ENCODE measurements around the gene MARK1. TPM values are rescaled to one million over a fixed set of nuclear protein-coding genes. Genes with fewer than 3 reads are reported as not detected.

The MARK1 gene
- total and polyA plus RNA-seq, 9 of the 15 experiments (the other 6 are each of a cell fraction or from before 2014, with no cell fraction given) = not detected

DNA sequence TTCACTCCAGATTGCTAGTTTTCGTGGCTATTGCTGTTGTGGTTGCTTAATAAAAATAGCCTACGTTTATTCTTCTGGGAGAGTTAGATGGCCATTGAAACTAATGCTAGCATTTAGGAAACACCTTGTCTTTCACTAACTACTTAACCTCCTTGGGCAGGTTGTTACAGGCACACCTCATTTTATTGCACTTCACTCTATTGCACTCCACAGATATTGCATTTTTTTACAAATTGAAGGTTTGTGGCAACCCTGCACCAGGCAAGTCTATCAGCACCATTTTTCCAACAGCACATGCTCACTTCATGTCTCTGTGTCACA is 11.3 kb upstream of the MARK1 start:
- Histone ChIP-seq H3K79me2 (ENCODE audit: control insufficient read depth, insufficient read depth, low read length) (no peaks in the 10 kb centered on the region), H3K4me2 (ENCODE audit: insufficient read depth, low read length) (no peak overlapping the region), H3K9ac (ENCODE audit: insufficient read depth in 1 of 2, low read depth in 2 of 2, low read length in 2 of 2) (no peak overlapping the region), H3K9me3 (replicated peaks; ENCODE audit: control insufficient read depth, insufficient read depth, low read depth, low read length) (no peaks in the 10 kb centered on the region), H3K27ac (ENCODE audit: extremely low read depth, low read depth, low read length) (no peak overlapping the region), H3K9me1 (ENCODE audit: control insufficient read depth, insufficient read depth, low read length) (no peaks in the 10 kb centered on the region), H3K27me3 (ENCODE audit: control insufficient read depth in 2 of 2, insufficient read depth in 2 of 2, low read length in 2 of 2) (peaks cover 0 to 4% of the 10 kb centered on the region in 2 experiments; a peak in 1 of 5 replicates), H3K4me1 (replicated peaks in 1 of 2; ENCODE audit: control insufficient read depth in 2 of 2, insufficient read depth in 2 of 2, low read length in 2 of 2) (no peaks in the 10 kb centered on the region), H4K20me1 (replicated peaks; ENCODE audit: control insufficient read depth, insufficient read depth, low read length) (no peaks in the 10 kb centered on the region), H3K36me3 (ENCODE audit: control insufficient read depth, insufficient read depth, low read length) (no peaks in the 10 kb centered on the region), H2AFZ (ENCODE audit: low read depth, low read length) (no peak overlapping the region), H3K4me3 (no peak overlapping the region)
- in situ Hi-C loops (cut with MboI) = no loop called here
- DNase-seq (ENCODE audit: extremely low read depth in 1 of 4, low spot score in 3 of 4) (no peak), ATAC-seq (no peak), FAIRE-seq (no peak)
- CTCF ChIA-PET (ENCODE audit: low intra/inter-chr PET ratio) = no interaction called here
- POLR2A ChIA-PET = no interaction called here
- WGBS (ENCODE audit: insufficient coverage, low coverage, missing lambda C conversion rate) = 0% methylated on average over 2 of the region's 2 CpGs
- intact Hi-C loops (cut with micrococcal nuclease) = no loop called here
- no TSS peak for BruUV-seq (replicated peaks)
- TF ChIP-seq HOXB6 (CRISPR knock-in tag; IDR thresholded peaks at IDR 0.05; ENCODE audit: borderline replicate concordance) = no peak
- no peak for TF ChIP-seq ZNF41 (CRISPR knock-in tag; conservative IDR thresholded peaks at IDR 0.05)
- TF ChIP-seq ZNF175 (CRISPR knock-in tag; IDR thresholded peaks at IDR 0.05; ENCODE audit: low read depth) = no peak
- no peak for TF ChIP-seq ZNF717 (CRISPR knock-in tag; IDR thresholded peaks at IDR 0.05)
- no peak for TF ChIP-seq GTF2A2 (tag; IDR thresholded peaks at IDR 0.05)
- no peak for TF ChIP-seq SP1 (CRISPR knock-in tag; IDR thresholded peaks at IDR 0.05)
- TF ChIP-seq, protein P1, sequence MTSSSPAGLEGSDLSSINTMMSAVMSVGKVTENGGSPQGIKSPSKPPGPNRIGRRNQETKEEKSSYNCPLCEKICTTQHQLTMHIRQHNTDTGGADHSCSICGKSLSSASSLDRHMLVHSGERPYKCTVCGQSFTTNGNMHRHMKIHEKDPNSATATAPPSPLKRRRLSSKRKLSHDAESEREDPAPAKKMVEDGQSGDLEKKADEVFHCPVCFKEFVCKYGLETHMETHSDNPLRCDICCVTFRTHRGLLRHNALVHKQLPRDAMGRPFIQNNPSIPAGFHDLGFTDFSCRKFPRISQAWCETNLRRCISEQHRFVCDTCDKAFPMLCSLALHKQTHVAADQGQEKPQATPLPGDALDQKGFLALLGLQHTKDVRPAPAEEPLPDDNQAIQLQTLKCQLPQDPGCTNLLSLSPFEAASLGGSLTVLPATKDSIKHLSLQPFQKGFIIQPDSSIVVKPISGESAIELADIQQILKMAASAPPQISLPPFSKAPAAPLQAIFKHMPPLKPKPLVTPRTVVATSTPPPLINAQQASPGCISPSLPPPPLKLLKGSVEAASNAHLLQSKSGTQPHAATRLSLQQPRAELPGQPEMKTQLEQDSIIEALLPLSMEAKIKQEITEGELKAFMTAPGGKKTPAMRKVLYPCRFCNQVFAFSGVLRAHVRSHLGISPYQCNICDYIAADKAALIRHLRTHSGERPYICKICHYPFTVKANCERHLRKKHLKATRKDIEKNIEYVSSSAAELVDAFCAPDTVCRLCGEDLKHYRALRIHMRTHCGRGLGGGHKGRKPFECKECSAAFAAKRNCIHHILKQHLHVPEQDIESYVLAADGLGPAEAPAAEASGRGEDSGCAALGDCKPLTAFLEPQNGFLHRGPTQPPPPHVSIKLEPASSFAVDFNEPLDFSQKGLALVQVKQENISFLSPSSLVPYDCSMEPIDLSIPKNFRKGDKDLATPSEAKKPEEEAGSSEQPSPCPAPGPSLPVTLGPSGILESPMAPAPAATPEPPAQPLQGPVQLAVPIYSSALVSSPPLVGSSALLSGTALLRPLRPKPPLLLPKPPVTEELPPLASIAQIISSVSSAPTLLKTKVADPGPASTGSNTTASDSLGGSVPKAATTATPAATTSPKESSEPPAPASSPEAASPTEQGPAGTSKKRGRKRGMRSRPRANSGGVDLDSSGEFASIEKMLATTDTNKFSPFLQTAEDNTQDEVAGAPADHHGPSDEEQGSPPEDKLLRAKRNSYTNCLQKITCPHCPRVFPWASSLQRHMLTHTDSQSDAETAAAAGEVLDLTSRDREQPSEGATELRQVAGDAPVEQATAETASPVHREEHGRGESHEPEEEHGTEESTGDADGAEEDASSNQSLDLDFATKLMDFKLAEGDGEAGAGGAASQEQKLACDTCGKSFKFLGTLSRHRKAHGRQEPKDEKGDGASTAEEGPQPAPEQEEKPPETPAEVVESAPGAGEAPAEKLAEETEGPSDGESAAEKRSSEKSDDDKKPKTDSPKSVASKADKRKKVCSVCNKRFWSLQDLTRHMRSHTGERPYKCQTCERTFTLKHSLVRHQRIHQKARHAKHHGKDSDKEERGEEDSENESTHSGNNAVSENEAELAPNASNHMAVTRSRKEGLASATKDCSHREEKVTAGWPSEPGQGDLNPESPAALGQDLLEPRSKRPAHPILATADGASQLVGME (CRISPR knock-in tag; IDR thresholded peaks at IDR 0.05) = no peak
- no peak for TF ChIP-seq IRF2 (CRISPR knock-in tag; IDR thresholded peaks at IDR 0.05)
- TF ChIP-seq, protein P2, sequence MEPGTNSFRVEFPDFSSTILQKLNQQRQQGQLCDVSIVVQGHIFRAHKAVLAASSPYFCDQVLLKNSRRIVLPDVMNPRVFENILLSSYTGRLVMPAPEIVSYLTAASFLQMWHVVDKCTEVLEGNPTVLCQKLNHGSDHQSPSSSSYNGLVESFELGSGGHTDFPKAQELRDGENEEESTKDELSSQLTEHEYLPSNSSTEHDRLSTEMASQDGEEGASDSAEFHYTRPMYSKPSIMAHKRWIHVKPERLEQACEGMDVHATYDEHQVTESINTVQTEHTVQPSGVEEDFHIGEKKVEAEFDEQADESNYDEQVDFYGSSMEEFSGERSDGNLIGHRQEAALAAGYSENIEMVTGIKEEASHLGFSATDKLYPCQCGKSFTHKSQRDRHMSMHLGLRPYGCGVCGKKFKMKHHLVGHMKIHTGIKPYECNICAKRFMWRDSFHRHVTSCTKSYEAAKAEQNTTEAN (CRISPR knock-in tag; IDR thresholded peaks at IDR 0.05) = no peak
- no peak for TF ChIP-seq ZFP30 (CRISPR knock-in tag; IDR thresholded peaks at IDR 0.05; ENCODE audit: borderline replicate concordance)
- no peak for TF ChIP-seq CSDE1 (IDR thresholded peaks at IDR 0.05)
- TF ChIP-seq, protein P3, sequence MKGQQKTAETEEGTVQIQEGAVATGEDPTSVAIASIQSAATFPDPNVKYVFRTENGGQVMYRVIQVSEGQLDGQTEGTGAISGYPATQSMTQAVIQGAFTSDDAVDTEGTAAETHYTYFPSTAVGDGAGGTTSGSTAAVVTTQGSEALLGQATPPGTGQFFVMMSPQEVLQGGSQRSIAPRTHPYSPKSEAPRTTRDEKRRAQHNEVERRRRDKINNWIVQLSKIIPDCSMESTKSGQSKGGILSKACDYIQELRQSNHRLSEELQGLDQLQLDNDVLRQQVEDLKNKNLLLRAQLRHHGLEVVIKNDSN (CRISPR knock-in tag; IDR thresholded peaks at IDR 0.05) = no peak
- no peak for TF ChIP-seq ZNF444 (CRISPR knock-in tag; IDR thresholded peaks at IDR 0.05)
- TF ChIP-seq, protein P4, sequence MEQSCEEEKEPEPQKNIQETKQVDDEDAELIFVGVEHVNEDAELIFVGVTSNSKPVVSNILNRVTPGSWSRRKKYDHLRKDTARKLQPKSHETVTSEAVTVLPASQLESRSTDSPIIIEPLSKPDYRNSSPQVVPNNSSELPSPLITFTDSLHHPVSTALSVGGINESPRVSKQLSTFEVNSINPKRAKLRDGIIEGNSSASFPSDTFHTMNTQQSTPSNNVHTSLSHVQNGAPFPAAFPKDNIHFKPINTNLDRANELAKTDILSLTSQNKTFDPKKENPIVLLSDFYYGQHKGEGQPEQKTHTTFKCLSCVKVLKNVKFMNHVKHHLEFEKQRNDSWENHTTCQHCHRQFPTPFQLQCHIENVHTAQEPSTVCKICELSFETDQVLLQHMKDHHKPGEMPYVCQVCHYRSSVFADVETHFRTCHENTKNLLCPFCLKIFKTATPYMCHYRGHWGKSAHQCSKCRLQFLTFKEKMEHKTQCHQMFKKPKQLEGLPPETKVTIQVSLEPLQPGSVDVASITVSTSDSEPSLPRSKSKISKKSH (CRISPR knock-in tag; IDR thresholded peaks at IDR 0.05) = no peak

All from K562 (cell line).